ENCODE data around the gene NDUFC1.

The NDUFC1 gene

DNA sequence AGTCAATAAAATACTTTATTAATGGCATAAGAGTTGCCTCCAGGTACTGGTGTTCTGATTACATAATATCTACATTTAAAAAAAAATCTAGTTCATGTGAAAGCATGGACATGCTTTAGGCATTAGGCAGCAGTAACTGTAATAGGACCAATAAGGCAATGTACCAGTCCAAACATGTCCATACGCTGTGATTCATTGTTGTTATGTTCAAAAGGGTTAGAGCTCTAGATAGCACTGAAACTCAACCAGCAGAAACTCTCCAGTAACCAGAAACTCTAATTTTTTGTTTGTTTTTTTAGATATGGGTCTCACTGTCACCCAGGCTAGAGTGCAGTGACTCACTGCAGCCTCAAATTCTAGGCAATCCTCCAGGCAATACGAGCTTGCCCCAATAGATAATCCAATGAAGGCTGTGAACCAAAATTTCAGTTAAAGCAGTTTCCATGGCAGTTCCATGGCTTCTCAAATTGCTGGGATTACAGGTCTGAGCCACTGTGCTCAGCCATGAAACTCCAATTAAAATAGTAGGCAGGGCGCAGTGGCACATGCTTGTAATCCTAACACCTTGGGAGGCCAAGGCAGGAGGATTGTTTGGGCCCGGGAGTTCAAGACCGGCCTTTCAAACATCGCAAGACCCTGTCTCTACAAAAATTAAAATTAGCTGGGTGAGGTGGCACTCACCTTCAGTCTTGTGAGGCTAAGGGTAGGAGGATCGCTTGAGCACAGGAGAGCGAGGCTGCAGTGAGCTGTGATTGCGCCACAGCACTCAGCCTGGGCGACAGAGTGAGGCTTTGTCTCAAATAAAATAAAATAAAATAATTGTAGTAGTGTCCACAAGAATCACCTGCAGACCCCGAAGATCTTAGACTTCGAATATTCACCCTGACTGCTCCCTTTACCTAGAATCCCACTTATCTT is 58.6 kb downstream of the NDUFC1 start (continued):
- peak; percentile 30 for TF ChIP-seq SETDB1 (IDR thresholded peaks at IDR 0.05; ENCODE audit: insufficient read length, low read length)
- TF ChIP-seq, protein P1, sequence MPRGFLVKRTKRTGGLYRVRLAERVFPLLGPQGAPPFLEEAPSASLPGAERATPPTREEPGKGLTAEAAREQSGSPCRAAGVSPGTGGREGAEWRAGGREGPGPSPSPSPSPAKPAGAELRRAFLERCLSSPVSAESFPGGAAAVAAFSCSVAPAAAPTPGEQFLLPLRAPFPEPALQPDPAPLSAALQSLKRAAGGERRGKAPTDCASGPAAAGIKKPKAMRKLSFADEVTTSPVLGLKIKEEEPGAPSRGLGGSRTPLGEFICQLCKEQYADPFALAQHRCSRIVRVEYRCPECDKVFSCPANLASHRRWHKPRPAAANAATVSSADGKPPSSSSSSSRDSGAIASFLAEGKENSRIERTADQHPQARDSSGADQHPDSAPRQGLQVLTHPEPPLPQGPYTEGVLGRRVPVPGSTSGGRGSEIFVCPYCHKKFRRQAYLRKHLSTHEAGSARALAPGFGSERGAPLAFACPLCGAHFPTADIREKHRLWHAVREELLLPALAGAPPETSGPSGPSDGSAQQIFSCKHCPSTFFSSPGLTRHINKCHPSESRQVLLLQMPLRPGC (tag by site-specific recombination; IDR thresholded peaks at IDR 0.05), result peak; percentile 94
- TF ChIP-seq ZNF768 (tag by site-specific recombination; IDR thresholded peaks at IDR 0.05), result peak; percentile 17; the same call in 1 of the 2 replicates
- TF ChIP-seq ZNF184 (tag by site-specific recombination; IDR thresholded peaks at IDR 0.05), result peak; percentile 62; the same call in 1 of the 2 replicates
- no peak for TF ChIP-seq ZNF324 (tag by site-specific recombination; IDR thresholded peaks at IDR 0.05)
- no peak for TF ChIP-seq ZNF837 (tag by site-specific recombination; IDR thresholded peaks at IDR 0.05)
- TF ChIP-seq ZNF335 (tag by site-specific recombination; conservative IDR thresholded peaks at IDR 0.05), result peak; percentile 62
- TF ChIP-seq GLIS1 (tag by site-specific recombination; IDR thresholded peaks at IDR 0.05), result no peak
- TF ChIP-seq ZNF398 (tag by site-specific recombination; IDR thresholded peaks at IDR 0.05), result no peak
- TF ChIP-seq ZNF24 (tag by site-specific recombination; IDR thresholded peaks at IDR 0.05), result peak; percentile 72; the same call in 1 of the 2 replicates
- TF ChIP-seq ZNF513 (tag by site-specific recombination; IDR thresholded peaks at IDR 0.05), result no peak
- TF ChIP-seq OSR2 (tag by site-specific recombination; IDR thresholded peaks at IDR 0.05), result peak; percentile 89
- TF ChIP-seq, protein P2, sequence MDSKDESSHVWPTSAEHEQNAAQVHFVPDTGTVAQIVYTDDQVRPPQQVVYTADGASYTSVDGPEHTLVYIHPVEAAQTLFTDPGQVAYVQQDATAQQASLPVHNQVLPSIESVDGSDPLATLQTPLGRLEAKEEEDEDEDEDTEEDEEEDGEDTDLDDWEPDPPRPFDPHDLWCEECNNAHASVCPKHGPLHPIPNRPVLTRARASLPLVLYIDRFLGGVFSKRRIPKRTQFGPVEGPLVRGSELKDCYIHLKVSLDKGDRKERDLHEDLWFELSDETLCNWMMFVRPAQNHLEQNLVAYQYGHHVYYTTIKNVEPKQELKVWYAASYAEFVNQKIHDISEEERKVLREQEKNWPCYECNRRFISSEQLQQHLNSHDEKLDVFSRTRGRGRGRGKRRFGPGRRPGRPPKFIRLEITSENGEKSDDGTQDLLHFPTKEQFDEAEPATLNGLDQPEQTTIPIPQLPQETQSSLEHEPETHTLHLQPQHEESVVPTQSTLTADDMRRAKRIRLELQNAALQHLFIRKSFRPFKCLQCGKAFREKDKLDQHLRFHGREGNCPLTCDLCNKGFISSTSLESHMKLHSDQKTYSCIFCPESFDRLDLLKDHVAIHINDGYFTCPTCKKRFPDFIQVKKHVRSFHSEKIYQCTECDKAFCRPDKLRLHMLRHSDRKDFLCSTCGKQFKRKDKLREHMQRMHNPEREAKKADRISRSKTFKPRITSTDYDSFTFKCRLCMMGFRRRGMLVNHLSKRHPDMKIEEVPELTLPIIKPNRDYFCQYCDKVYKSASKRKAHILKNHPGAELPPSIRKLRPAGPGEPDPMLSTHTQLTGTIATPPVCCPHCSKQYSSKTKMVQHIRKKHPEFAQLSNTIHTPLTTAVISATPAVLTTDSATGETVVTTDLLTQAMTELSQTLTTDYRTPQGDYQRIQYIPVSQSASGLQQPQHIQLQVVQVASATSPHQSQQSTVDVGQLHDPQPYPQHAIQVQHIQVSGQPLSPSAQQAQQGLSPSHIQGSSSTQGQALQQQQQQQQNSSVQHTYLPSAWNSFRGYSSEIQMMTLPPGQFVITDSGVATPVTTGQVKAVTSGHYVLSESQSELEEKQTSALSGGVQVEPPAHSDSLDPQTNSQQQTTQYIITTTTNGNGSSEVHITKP (tag by site-specific recombination; IDR thresholded peaks at IDR 0.05), result peak; percentile 71
- TF ChIP-seq KLF10 (tag by site-specific recombination; IDR thresholded peaks at IDR 0.05), result peak; percentile 21; the same call in 1 of the 2 replicates
- peak; percentile 66; the same call in 1 of the 2 replicates for TF ChIP-seq ZNF558 (tag by site-specific recombination; IDR thresholded peaks at IDR 0.05)
- TF ChIP-seq ZNF670 (tag by site-specific recombination; IDR thresholded peaks at IDR 0.05; ENCODE audit: low read depth), result no peak
- TF ChIP-seq, protein P3, sequence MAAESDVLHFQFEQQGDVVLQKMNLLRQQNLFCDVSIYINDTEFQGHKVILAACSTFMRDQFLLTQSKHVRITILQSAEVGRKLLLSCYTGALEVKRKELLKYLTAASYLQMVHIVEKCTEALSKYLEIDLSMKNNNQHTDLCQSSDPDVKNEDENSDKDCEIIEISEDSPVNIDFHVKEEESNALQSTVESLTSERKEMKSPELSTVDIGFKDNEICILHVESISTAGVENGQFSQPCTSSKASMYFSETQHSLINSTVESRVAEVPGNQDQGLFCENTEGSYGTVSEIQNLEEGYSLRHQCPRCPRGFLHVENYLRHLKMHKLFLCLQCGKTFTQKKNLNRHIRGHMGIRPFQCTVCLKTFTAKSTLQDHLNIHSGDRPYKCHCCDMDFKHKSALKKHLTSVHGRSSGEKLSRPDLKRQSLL (tag by site-specific recombination; IDR thresholded peaks at IDR 0.05), result 0 out of 2 replicates have a peak, but pooled peaks have one; percentile 10
- peak; percentile 66 for TF ChIP-seq SP7 (tag by site-specific recombination; IDR thresholded peaks at IDR 0.05)
- TF ChIP-seq, protein P4, sequence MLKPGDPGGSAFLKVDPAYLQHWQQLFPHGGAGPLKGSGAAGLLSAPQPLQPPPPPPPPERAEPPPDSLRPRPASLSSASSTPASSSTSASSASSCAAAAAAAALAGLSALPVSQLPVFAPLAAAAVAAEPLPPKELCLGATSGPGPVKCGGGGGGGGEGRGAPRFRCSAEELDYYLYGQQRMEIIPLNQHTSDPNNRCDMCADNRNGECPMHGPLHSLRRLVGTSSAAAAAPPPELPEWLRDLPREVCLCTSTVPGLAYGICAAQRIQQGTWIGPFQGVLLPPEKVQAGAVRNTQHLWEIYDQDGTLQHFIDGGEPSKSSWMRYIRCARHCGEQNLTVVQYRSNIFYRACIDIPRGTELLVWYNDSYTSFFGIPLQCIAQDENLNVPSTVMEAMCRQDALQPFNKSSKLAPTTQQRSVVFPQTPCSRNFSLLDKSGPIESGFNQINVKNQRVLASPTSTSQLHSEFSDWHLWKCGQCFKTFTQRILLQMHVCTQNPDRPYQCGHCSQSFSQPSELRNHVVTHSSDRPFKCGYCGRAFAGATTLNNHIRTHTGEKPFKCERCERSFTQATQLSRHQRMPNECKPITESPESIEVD (tag by site-specific recombination; IDR thresholded peaks at IDR 0.05), result peak; percentile 89
- no peak for TF ChIP-seq ZNF350 (tag by site-specific recombination; IDR thresholded peaks at IDR 0.05)
- peak; percentile 33; the same call in 1 of the 2 replicates for TF ChIP-seq MZF1 (tag by site-specific recombination; IDR thresholded peaks at IDR 0.05; ENCODE audit: borderline replicate concordance)
- TF ChIP-seq KLF16 (tag by site-specific recombination; IDR thresholded peaks at IDR 0.05), result no peak
- TF ChIP-seq ZNF138 (tag by site-specific recombination; IDR thresholded peaks at IDR 0.05; ENCODE audit: borderline replicate concordance), result no peak
- no peak for TF ChIP-seq SALL2 (tag by site-specific recombination; IDR thresholded peaks at IDR 0.05; ENCODE audit: borderline replicate concordance)
- TF ChIP-seq FEZF1 (tag by site-specific recombination; IDR thresholded peaks at IDR 0.05), result peak; percentile 61
- no peak for TF ChIP-seq MEIS1 (CRISPR knock-in tag; IDR thresholded peaks at IDR 0.05; ENCODE audit: borderline replicate concordance)
- TF ChIP-seq ZNF544 (tag by site-specific recombination; IDR thresholded peaks at IDR 0.05), result no peak
